ENCODE data around the gene NT5DC4. TPM values are rescaled to one million over a fixed set of nuclear protein-coding genes. Genes with fewer than 3 reads are reported as not detected.

Gene NT5DC4
- total RNA-seq, 2 donors from 2014 or later, result not detected

GRCh38 chr2:112764071-112765044 is 43.5 kb downstream of the NT5DC4 start, which contains the start of gene CKAP2L:
CKAP2L (minus strand) TSS chr2:112764609; CDS start chr2:112764598, 11 bp downstream.
- Histone ChIP-seq H3K27ac (peak within 1 kb of the TSS; percentile 46), H3K9ac (ENCODE audit: low read depth in 2 of 2, low read length in 2 of 2) (peak within 1 kb of the TSS; percentile 38 to 57), H3K27me3 (no peaks in the 10 kb centered on the region), H3K4me1 (peaks cover 6% of the 10 kb centered on the region), H3K36me3 (no peaks in the 10 kb centered on the region), H3K9me3 (no peaks in the 10 kb centered on the region), H3K4me3 (peak within 1 kb of the TSS; percentile 87)
- DNase-seq, result peak; percentile 98
- intact Hi-C loops (cut with DNase I), result no loop called here
- no peak for TF ChIP-seq CTCF (IDR thresholded peaks at IDR 0.05)

- H3K4me1 ChIP-seq, result peaks cover 6% of the 10 kb centered on the region
- H3K36me3 ChIP-seq, result no peaks in the 10 kb centered on the region
- no peak for TF ChIP-seq CTCF (IDR thresholded peaks at IDR 0.05)
- no peaks in the 10 kb centered on the region for H3K27me3 ChIP-seq
- H3K4me3 ChIP-seq, result peak overlapping the region; percentile 87
- H3K9ac ChIP-seq (ENCODE audit: low read depth in 2 of 2, low read length in 2 of 2), result peak overlapping the region; percentile 35 to 57
- intact Hi-C loops (cut with DNase I), result no loop called here
- no peak for DNase-seq
- no peaks in the 10 kb centered on the region for H3K9me3 ChIP-seq
- H3K27ac ChIP-seq, result no peak overlapping the region
Observed at GRCh38 chr2:112765251-112765650, 44.4 kb downstream of the NT5DC4 start.

GRCh38 chr2:112767693-112768330 is 47.0 kb downstream of the NT5DC4 start:
- peak overlapping the region; percentile 15 for H3K27ac ChIP-seq
- TF ChIP-seq CTCF (IDR thresholded peaks at IDR 0.05), result no peak
- H3K4me3 ChIP-seq, result no peak overlapping the region
- no peaks in the 10 kb centered on the region for H3K36me3 ChIP-seq
- intact Hi-C loops (cut with DNase I), result no loop called here
- H3K9me3 ChIP-seq, result no peaks in the 10 kb centered on the region
- no peak overlapping the region for H3K9ac ChIP-seq (ENCODE audit: low read depth in 2 of 2, low read length in 2 of 2)
- H3K4me1 ChIP-seq, result peaks cover 6% of the 10 kb centered on the region
- no peaks in the 10 kb centered on the region for H3K27me3 ChIP-seq
- no peak for DNase-seq

GRCh38 chr2:112768432-112768831 is 47.6 kb downstream of the NT5DC4 start:
- H3K36me3 ChIP-seq, result no peaks in the 10 kb centered on the region
- H3K27ac ChIP-seq, result peak overlapping the region; percentile 15
- no peak for DNase-seq
- no peak overlapping the region for H3K4me3 ChIP-seq
- no peak overlapping the region for H3K9ac ChIP-seq (ENCODE audit: low read depth in 2 of 2, low read length in 2 of 2)
- TF ChIP-seq CTCF (IDR thresholded peaks at IDR 0.05), result no peak
- H3K9me3 ChIP-seq, result no peaks in the 10 kb centered on the region
- intact Hi-C loops (cut with DNase I), result no loop called here
- H3K27me3 ChIP-seq, result no peaks in the 10 kb centered on the region
- peaks cover 6% of the 10 kb centered on the region for H3K4me1 ChIP-seq

- no peaks in the 10 kb centered on the region for H3K9me3 ChIP-seq
- H3K36me3 ChIP-seq, result no peaks in the 10 kb centered on the region
- no peak for DNase-seq
- H3K27ac ChIP-seq, result no peak overlapping the region
- intact Hi-C loops (cut with DNase I), result no loop called here
- no peak for TF ChIP-seq CTCF (IDR thresholded peaks at IDR 0.05)
- H3K4me1 ChIP-seq, result no peaks in the 10 kb centered on the region
- H3K9ac ChIP-seq (ENCODE audit: low read depth in 2 of 2, low read length in 2 of 2), result no peak overlapping the region
- H3K4me3 ChIP-seq, result no peak overlapping the region
- H3K27me3 ChIP-seq, result no peaks in the 10 kb centered on the region
Observed at GRCh38 chr2:112772322-112772721, 51.5 kb downstream of the NT5DC4 start.

Data from colonic mucosa (tissue), 4 donors.